OCI-LY7 (cell line): ENCODE data around the gene COPZ2. TPM values are rescaled to one million over a fixed set of nuclear protein-coding genes. Genes with fewer than 3 reads are reported as not detected.

ENCODE experiments used
- BruUV-seq: library from RNA; stranded (reverse); fragments of 400-500 nt; replicated peaks from 2 replicates; lab custom pipeline; 2021; lab: Mats Ljungman, UMichigan
- CTCF ChIA-PET: fragments of 300-600 bp; sonication (Branson Sonifier 250); formaldehyde crosslinking; loops from one replicate; lab custom pipeline; 2022; ENCODE audit warnings: antibody characterized with exemption; ENCODE audit not compliant: unreplicated experiment; lab: Charles Lee
- POLR2A ChIA-PET: fragments of 300-600 bp; sonication (Branson Sonifier 250); formaldehyde crosslinking; loops from one replicate; lab custom pipeline; 2022; ENCODE audit warnings: antibody characterized with exemption; lab: Charles Lee
- DNase-seq: peaks from one replicate; pipeline ENCODE4 v3.0.0-alpha.2; 2015; ENCODE audit warnings: low spot score
- H2AFZ ChIP-seq: fragments of 200-600 bp; sonication (generic), shearing (Covaris generic); 2 replicates; pipeline ENCODE4 v1.6.1; 2014; ENCODE audit warnings: mild to moderate bottlenecking, antibody characterized with exemption, low read length, moderate library complexity
- H3K27ac ChIP-seq: fragments of 200-600 bp; sonication (generic); 2 replicates; pipeline ENCODE4 v1.5.1; 2014; ENCODE audit warnings: mixed run types, low read depth, mild to moderate bottlenecking, moderate library complexity, low read length, inconsistent platforms; ENCODE audit not compliant: poor library complexity, severe bottlenecking
- H3K36me3 ChIP-seq: fragments of 200-600 bp; sonication (generic); 2 replicates; pipeline ENCODE4 v1.6.1; 2014; ENCODE audit warnings: mild to moderate bottlenecking, antibody characterized with exemption, low read length, moderate library complexity, mixed read lengths; ENCODE audit not compliant: insufficient read depth
- H3K4me1 ChIP-seq: fragments of 200-600 bp; sonication (generic); 2 replicates; pipeline ENCODE4 v1.5.1; 2014; ENCODE audit warnings: mild to moderate bottlenecking, low read length; ENCODE audit not compliant: insufficient read depth, poor library complexity, severe bottlenecking
- H3K4me2 ChIP-seq: fragments of 200-600 bp; sonication (generic); 2 replicates; pipeline ENCODE4 v1.6.1; 2014; ENCODE audit warnings: mild to moderate bottlenecking, low read length
- H3K4me3 ChIP-seq: fragments of 200-600 bp; sonication (generic); 2 replicates; pipeline ENCODE4 v1.5.1; 2014; ENCODE audit warnings: mild to moderate bottlenecking, low read depth, low read length; ENCODE audit not compliant: poor library complexity, severe bottlenecking
- H3K79me2 ChIP-seq: fragments of 200-600 bp; sonication (generic); 2 replicates; pipeline ENCODE4 v1.6.1; 2016; ENCODE audit warnings: low read depth, mild to moderate bottlenecking, low read length, moderate library complexity, mixed read lengths; ENCODE audit not compliant: insufficient read depth
- H3K9me2 ChIP-seq: fragments of 200-600 bp; sonication (generic); 2 replicates; pipeline ENCODE4 v1.6.1; 2016; ENCODE audit warnings: mild to moderate bottlenecking, low read length, mixed read lengths; ENCODE audit not compliant: insufficient read depth
- H3K9me3 ChIP-seq: fragments of 200-600 bp; sonication (generic); 2 replicates; pipeline ENCODE4 v1.6.1; 2014; ENCODE audit warnings: mild to moderate bottlenecking, mixed run types, low read length, mixed read lengths
- H4K20me1 ChIP-seq: fragments of 200-600 bp; sonication (generic); 2 replicates; pipeline ENCODE4 v1.6.1; 2014; ENCODE audit warnings: mild to moderate bottlenecking, antibody characterized with exemption, low read length, moderate library complexity, mixed read lengths; ENCODE audit not compliant: insufficient read depth
- EZH2phosphoT487 ChIP-seq: fragments of 200-600 bp; sonication (generic); IDR thresholded peaks from 2 replicates; pipeline ENCODE4 v1.6.1; 2018; ENCODE audit warnings: low read depth, borderline replicate concordance, mild to moderate bottlenecking, mixed run types, antibody characterized with exemption, low read length, moderate library complexity, mixed read lengths
- intact Hi-C: fragments of 100-400 bp; cut with micrococcal nuclease; formaldehyde crosslinking; loops from one replicate; pipeline ENCODE4 v1.10.0; 2022; ENCODE audit not compliant: unreplicated experiment
- microRNA-seq: library from miRNA; unstranded; fragments of <30 nt; microRNA quantifications from one replicate; pipeline ENCODE4 v1.2.0, GENCODE V29; 2022; ENCODE audit warnings: borderline replicate concordance
- small RNA-seq: library from RNA; depleted of rRNA; stranded (forward); fragments of <200 nt; gene quantifications from one replicate; pipeline ENCODE3, GENCODE V24; 2014
- total RNA-seq, 2 experiments: library from RNA; depleted of rRNA in 1 of 2; stranded (reverse); fragments of >200 nt in 1 of 2; shearing (Covaris generic) in 1 of 2; gene quantifications; 2 replicates each; pipeline ENCODE4 v1.2.3, GENCODE V29; 2014 to 2022
- TF ChIP-seq, protein P1 (sequence below): fragments of 200-600 bp; sonication (generic); conservative IDR thresholded peaks from 2 replicates; pipeline ENCODE4 v1.5.1; 2014; ENCODE audit warnings: mild to moderate bottlenecking, antibody characterized with exemption, low read length, moderate library complexity, mixed read lengths

Gene COPZ2
- total RNA-seq, 2 experiments from 2014 or later, result 1.2 to 1.7 TPM

DNA sequence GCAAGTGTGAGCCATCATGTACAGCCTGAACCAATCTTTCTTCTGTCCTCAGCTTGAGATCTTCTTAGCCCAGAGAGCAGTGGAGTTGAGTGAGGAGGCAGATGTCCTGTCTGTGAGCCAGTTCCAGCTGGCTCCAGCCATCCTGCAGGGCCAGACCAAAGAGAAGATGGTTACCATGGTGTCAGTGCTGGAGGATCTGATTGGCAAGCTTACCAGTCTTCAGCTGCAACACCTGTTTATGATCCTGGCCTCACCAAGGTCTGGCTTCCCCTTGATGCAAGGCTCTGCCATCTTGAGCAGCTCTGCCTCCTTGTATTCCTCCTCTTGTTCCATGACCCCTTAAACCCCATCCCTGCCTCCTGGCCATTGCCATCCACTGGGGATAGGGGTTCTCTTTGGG, 57.1 kb downstream of the COPZ2 start:
- Histone ChIP-seq H3K4me1 (no peaks in the 10 kb centered on the region), H3K9me2 (no peaks in the 10 kb centered on the region), H3K4me3 (no peak overlapping the region), H3K9me3 (no peaks in the 10 kb centered on the region), H4K20me1 (no peaks in the 10 kb centered on the region), H3K4me2 (no peak overlapping the region), H3K36me3 (peaks cover 92% of the 10 kb centered on the region), H2AFZ (no peak overlapping the region), H3K27ac (no peak overlapping the region), H3K79me2 (no peaks in the 10 kb centered on the region)
- BruUV-seq, result no TSS peak
- no peak for DNase-seq
- ChIA-PET POLR2A (no interaction called here), CTCF (no interaction called here)
- intact Hi-C loops, result no loop called here
- no peak for TF ChIP-seq EZH2phosphoT487
- TF ChIP-seq, protein P1, sequence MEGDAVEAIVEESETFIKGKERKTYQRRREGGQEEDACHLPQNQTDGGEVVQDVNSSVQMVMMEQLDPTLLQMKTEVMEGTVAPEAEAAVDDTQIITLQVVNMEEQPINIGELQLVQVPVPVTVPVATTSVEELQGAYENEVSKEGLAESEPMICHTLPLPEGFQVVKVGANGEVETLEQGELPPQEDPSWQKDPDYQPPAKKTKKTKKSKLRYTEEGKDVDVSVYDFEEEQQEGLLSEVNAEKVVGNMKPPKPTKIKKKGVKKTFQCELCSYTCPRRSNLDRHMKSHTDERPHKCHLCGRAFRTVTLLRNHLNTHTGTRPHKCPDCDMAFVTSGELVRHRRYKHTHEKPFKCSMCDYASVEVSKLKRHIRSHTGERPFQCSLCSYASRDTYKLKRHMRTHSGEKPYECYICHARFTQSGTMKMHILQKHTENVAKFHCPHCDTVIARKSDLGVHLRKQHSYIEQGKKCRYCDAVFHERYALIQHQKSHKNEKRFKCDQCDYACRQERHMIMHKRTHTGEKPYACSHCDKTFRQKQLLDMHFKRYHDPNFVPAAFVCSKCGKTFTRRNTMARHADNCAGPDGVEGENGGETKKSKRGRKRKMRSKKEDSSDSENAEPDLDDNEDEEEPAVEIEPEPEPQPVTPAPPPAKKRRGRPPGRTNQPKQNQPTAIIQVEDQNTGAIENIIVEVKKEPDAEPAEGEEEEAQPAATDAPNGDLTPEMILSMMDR, result no peak

DNA sequence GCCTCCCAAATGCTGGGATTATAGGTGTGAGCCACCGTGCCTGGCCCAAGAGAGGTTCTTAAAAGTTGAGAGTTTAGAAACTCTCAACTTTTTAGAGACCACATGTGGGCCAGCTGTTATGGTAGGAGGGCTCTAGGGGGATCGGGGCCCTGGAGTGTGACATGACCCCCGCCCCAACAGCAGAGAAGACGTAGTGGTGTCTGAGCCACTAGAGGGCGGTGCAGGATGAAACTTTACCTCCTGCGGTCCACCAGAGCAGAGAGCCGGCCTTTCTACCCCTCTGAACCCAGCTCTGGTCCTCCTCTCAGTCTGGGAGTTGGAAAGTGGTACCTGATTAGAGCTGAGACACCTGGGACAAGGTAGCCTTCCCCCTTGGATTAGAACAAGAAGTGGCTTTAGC, 59.3 kb downstream of the COPZ2 start:
- H3K79me2 ChIP-seq, result no peaks in the 10 kb centered on the region
- no peaks in the 10 kb centered on the region for H4K20me1 ChIP-seq
- H2AFZ ChIP-seq, result no peak overlapping the region
- POLR2A ChIA-PET, result no interaction called here
- DNase-seq, result peak; percentile 70
- H3K27ac ChIP-seq, result no peak overlapping the region
- intact Hi-C loops, result loop anchor here (1.0 to 2.0 kb wide), 2 partner anchors 32 to 40 kb away; no protein-coding TSS in a partner anchor
- peaks cover 94% of the 10 kb centered on the region for H3K36me3 ChIP-seq
- H3K4me2 ChIP-seq, result no peak overlapping the region
- H3K9me2 ChIP-seq, result no peaks in the 10 kb centered on the region
- H3K4me1 ChIP-seq, result no peaks in the 10 kb centered on the region
- no TSS peak for BruUV-seq
- H3K4me3 ChIP-seq, result no peak overlapping the region
- H3K9me3 ChIP-seq, result no peaks in the 10 kb centered on the region
- CTCF ChIA-PET, result interaction anchor here (0.6 to 0.8 kb wide), 2 partner anchors 22 to 27 kb away, joined by 3 read pairs; no protein-coding TSS in a partner anchor
- no peak for TF ChIP-seq EZH2phosphoT487
- TF ChIP-seq, protein P1, result peak; percentile 84

Small RNA genes within 50 kb of the gene (microRNA-seq; reads per million reads assigned to microRNA genes)
- gene MIR152, result 26.5 reads per million, percentile 34 among the genes with 10 or more reads in this experiment

Small RNA genes within 50 kb of the gene (small RNA-seq; reads per million reads assigned to genes)
- not detected for gene AC004477.2
- gene MIR152, result not detected

Other genes with a start within 250 kb of the COPZ2 start
- 16.2 and 24.4 TPM in 2 replicates for gene OSBPL7, start 216.0 kb downstream of the COPZ2 start, total RNA-seq (2014; rRNA removed; shearing (Covaris generic))
- gene OSBPL7, start 216.0 kb downstream of the COPZ2 start, total RNA-seq (2022), result 31.1 and 35.7 TPM in 2 replicates
- gene MRPL10, start 206.3 kb downstream of the COPZ2 start, total RNA-seq (2014; rRNA removed; shearing (Covaris generic)), result 27.1 and 50.8 TPM in 2 replicates
- 55.9 and 56.7 TPM in 2 replicates for gene MRPL10, start 206.3 kb downstream of the COPZ2 start, total RNA-seq (2022)
- gene LRRC46, start 206.1 kb downstream of the COPZ2 start, total RNA-seq (2014; rRNA removed; shearing (Covaris generic)), result 0.23 and 0.85 TPM in 2 replicates
- gene LRRC46, start 206.1 kb downstream of the COPZ2 start, total RNA-seq (2022), result 1.2 and 2.0 TPM in 2 replicates
- gene SCRN2, start 196.5 kb downstream of the COPZ2 start, total RNA-seq (2014; rRNA removed; shearing (Covaris generic)), result 33.9 and 42.9 TPM in 2 replicates
- 37.3 and 39.1 TPM in 2 replicates for gene SCRN2, start 196.5 kb downstream of the COPZ2 start, total RNA-seq (2022)
- 0.08 and 0.22 TPM in 2 replicates for gene SP6, start 186.6 kb downstream of the COPZ2 start, total RNA-seq (2014; rRNA removed; shearing (Covaris generic))
- 0.08 and 0.24 TPM in 2 replicates for gene SP6, start 186.6 kb downstream of the COPZ2 start, total RNA-seq (2022)
- gene SP2, start 141.6 kb downstream of the COPZ2 start, total RNA-seq (2014; rRNA removed; shearing (Covaris generic)), result 2.3 and 5.8 TPM in 2 replicates
- gene SP2, start 141.6 kb downstream of the COPZ2 start, total RNA-seq (2022), result 22.1 and 24.1 TPM in 2 replicates
- 14.0 and 14.7 TPM in 2 replicates for gene PNPO, start 96.2 kb downstream of the COPZ2 start, total RNA-seq (2014; rRNA removed; shearing (Covaris generic))
- gene PNPO, start 96.2 kb downstream of the COPZ2 start, total RNA-seq (2022), result 30.4 and 33.8 TPM in 2 replicates
- gene PRR15L, start 79.9 kb downstream of the COPZ2 start, total RNA-seq (2014; rRNA removed; shearing (Covaris generic)), result not detected in 2 replicates
- not detected in 2 replicates for gene PRR15L, start 79.9 kb downstream of the COPZ2 start, total RNA-seq (2022)
- gene CDK5RAP3, start 66.7 kb downstream of the COPZ2 start, total RNA-seq (2014; rRNA removed; shearing (Covaris generic)), result 241 and 312 TPM in 2 replicates
- 254 and 256 TPM in 2 replicates for gene CDK5RAP3, start 66.7 kb downstream of the COPZ2 start, total RNA-seq (2022)
- gene NFE2L1, start 10.6 kb upstream of the COPZ2 start, total RNA-seq (2014; rRNA removed; shearing (Covaris generic)), result 42.3 and 60.1 TPM in 2 replicates
- 106 and 124 TPM in 2 replicates for gene NFE2L1, start 10.6 kb upstream of the COPZ2 start, total RNA-seq (2022)
- gene CBX1, start 63.7 kb upstream of the COPZ2 start, total RNA-seq (2014; rRNA removed; shearing (Covaris generic)), result 59.7 and 64.5 TPM in 2 replicates
- gene CBX1, start 63.7 kb upstream of the COPZ2 start, total RNA-seq (2022), result 68.2 and 70.4 TPM in 2 replicates
- gene SNX11, start 70.0 kb upstream of the COPZ2 start, total RNA-seq (2014; rRNA removed; shearing (Covaris generic)), result 6.5 and 12.0 TPM in 2 replicates
- gene SNX11, start 70.0 kb upstream of the COPZ2 start, total RNA-seq (2022), result 16.2 and 17.6 TPM in 2 replicates